Measurements from ENCODE around the gene CRADD. TPM values are rescaled to one million over a fixed set of nuclear protein-coding genes. Genes with fewer than 3 reads are reported as not detected.
"Not testable (repeated sequence)": the region's sequence is repeated elsewhere in the genome, so short reads cannot be mapped to it uniquely, and the experiment has no call there.

Gene CRADD
- total RNA-seq, 2 experiments from 2014 or later: 10.1 to 11.8 TPM

DNA sequence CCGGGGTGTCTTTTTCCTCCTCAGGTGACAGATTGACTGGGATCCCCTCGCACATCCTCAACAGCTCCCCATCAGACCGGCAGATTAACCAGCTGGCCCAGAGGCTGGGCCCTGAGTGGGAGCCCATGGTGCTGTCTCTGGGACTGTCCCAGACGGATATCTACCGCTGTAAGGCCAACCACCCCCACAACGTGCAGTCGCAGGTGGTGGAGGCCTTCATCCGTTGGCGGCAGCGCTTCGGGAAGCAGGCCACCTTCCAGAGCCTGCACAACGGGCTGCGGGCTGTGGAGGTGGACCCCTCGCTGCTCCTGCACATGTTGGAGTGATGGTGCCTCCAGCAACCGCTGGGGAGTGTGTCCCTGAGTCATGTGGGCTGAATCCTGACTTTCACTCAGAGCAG, 172.8 kb downstream of the CRADD start:
- ChIA-PET POLR2A (no interaction called here), CTCF (no interaction called here)

- ChIA-PET POLR2A (no interaction called here), CTCF (no interaction called here)
Measured at GRCh38 chr12:93850481-93851256, 173.5 kb downstream of the CRADD start.

DNA sequence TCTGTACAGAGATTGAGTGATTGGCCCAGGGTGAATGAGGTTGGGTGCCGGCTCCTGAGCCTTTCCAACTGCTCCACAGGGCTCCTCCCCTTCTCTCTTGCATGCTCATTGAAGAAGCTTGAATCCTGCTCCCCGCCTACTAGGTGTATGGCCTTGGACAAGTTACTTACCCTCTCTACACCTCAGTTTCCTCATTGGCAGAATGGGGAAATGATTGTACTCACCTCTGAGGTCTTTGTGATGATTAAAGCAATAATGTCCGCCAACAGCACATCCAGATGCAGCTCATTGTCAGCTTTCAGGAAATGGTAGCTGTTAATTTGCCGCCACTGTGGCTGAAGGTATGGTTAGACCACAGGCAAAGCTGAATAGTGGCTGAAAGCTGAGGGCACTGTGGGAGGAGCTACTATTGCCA, 174.1 kb downstream of the CRADD start:
- POLR2A ChIA-PET: no interaction called here
- CTCF ChIA-PET: no interaction called here

- ChIA-PET CTCF (interaction anchor here (0.6 to 0.7 kb wide), 2 partner anchors 249 to 558 kb away, joined by 3 to 4 read pairs; no protein-coding TSS in a partner anchor), POLR2A (no interaction called here)
Measured at GRCh38 chr12:93852173-93852591, 175.0 kb downstream of the CRADD start.

DNA sequence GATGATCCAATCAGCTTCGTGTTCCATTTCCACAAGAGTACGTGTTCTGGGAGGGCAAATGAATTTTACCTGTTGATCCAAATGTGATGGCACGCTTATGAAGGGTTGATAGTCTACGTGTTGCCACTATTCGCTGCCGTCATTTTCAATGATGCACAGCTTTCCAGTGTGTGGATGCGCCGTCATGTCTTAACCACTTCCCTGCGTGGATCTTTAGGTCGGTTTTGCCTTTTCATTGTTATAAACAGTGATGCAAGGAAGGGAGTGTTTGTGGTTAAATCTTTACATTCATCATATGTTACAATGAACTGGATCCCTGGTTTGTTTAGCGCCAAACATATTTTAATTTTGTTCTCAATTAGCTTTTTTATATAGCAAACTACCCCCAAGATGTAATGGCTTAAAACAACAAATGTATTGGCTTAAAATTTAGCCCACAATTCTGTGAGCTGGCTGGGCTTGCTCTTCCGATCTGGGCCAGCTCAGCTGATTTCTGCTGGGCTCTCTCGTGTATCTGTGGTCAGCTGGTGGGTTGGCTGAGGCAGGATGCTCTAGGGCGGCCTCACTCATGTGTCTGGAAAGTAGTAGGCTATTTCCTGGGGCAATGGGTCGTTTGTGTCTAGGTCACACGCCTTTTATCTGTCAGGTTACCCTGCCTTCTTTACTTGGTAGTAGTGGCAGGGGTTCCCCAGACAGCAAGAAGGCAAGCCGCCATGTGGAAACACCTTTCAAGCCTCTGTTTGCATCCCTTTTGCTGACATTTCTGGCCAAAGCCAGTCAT, 176.7 kb downstream of the CRADD start:
- ChIA-PET POLR2A (interaction anchor here (0.5 kb wide), 1 partner anchor 332 kb away, joined by 6 read pairs; no protein-coding TSS in a partner anchor), CTCF (no interaction called here)

DNA sequence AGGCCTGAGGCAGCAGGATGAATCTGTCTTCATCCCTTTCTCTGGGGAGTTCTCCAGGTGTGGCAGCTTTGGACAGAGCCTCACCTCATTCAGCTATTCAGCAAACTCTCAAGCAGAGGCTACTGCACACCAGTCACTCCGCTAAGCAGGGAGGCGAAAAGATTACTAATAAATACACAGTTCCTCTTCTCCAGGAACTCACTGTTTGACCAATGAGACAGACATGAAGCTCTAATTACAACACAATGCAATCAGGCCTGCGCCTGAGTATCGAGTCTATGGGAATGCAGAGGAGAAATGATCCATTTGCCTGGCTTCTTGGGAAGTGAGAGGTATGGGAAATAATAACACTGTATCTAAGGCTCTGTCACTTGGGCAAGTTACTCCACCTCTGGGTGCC, 178.1 kb downstream of the CRADD start:
- ChIA-PET POLR2A (no interaction called here), CTCF (no interaction called here)

DNA sequence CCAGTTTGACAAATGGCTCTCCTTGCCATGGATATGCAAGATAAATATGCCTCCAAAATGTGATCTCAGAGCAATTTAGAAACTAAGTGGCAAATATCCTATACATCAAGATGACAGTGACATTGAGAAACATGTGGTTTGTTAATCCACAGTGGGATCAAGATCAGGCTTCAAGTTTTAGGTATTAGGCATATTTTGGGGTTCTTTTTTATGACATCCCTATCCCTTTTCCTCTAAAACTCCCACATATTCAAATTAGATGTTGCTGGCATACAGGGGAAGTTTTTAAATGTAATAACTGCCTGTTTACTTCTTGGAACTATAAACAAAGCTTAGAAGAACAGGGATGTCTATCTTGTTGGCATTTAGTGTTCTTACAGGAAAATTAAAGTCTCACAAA, 179.4 kb downstream of the CRADD start:
- ChIA-PET POLR2A (no interaction called here), CTCF (no interaction called here)

DNA sequence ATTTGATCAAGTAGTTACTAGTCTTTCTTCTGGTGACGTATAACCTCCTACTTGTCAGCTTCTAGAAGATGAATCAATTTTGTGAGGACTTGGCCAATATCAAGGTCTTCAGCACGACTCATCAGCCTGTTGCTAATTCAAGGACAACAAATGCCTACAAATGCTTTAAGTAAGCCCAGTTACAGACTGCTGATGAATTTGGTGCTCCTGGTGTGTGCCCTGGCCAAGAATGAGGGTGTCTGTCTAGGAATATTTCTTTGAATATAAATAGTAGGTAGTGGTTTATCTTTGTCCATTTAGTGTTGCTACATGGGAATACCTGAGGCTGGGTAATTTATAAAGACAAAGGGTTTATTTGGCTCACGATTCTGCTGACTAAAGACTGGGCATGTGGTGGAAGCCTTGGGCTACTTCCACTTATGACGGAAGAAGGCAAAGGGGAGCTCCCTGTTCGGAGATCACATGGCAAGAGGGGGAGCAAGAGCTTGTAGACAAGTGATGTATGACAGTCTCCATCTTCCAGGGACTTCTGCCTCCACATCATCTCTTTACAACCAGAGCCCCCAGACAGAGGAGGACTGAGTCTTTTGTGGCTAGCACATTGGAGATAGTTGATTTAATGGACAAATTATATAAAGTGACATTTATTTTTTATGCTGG, 180.2 kb downstream of the CRADD start:
- ChIA-PET POLR2A (no interaction called here), CTCF (no interaction called here)

DNA sequence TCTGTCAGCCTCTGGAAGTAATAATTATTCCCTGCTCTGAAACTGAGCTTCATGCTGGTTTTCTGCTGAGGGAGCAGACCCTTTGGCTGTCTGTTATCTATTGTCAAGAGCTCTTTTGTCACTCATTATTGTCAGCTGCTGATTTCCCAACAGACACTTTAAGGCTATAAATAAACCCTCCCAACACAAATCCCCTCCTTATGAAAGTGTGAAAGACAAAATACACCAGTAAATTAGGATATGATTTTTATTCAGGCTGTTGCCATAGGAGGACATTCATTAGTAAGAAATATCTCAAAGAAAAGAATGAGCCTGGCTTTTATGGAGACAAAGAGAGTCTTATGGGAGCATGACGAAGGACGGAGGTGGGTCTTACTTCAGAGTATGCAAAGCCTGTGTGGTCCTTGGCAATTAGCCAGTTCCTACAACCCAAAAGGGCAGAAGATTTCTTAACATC, 180.8 kb downstream of the CRADD start:
- CTCF ChIA-PET: no interaction called here
- POLR2A ChIA-PET: no interaction called here

- ChIA-PET POLR2A (no interaction called here), CTCF (no interaction called here)
Measured at GRCh38 chr12:93860668-93861373, 183.6 kb downstream of the CRADD start.

DNA sequence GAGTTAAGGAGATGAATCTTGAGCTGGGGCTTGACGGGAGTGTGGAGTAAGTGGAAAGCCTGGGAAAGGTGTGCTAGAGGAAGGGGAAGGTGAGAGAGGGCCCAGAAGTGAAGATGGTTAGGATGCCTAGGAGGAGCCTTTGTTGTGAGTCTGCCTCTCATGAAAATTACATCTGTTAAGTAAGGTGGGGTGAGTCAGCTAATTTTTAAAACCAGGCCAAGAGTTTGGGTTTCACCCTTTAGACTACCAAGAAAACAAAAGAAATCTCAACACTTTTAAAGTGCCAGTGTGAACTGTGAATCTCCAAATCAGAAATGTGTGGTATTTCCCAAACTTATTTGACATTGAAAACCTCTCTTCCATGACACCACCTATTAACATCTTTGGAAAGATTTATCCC, 185.2 kb downstream of the CRADD start:
- POLR2A ChIA-PET: no interaction called here
- CTCF ChIA-PET: no interaction called here

DNA sequence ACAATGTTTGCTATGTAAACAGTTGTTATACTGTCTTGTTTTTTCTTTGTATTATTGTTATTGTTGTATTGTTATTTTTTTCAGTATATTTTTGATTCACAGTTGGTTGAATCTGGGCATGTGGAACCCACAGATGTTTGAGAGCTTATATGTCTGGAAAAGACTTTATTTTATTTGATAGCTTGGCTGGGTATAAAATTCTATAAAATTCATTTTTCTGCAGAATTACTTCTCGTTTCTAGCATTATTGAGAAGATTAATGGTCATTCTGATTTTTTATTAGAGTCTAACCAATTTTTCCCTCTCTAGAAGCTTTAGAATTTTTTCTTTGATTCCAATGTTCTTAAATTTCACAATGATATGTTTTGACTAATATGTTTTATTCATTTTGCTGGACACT, 188.6 kb downstream of the CRADD start:
- POLR2A ChIA-PET: no interaction called here
- CTCF ChIA-PET: no interaction called here

- ChIA-PET CTCF (no interaction called here), POLR2A (no interaction called here)
Measured at GRCh38 chr12:93868771-93869170, 191.6 kb downstream of the CRADD start.

- POLR2A ChIA-PET: no interaction called here
- CTCF ChIA-PET: no interaction called here
Measured at GRCh38 chr12:93870020-93870795, 193.0 kb downstream of the CRADD start.

- POLR2A ChIA-PET, CTCF ChIA-PET: not testable (repeated sequence)
Measured at GRCh38 chr12:93871566-93871965, 194.4 kb downstream of the CRADD start.

- ChIA-PET CTCF (no interaction called here), POLR2A (no interaction called here)
Measured at GRCh38 chr12:93873561-93873960, 196.4 kb downstream of the CRADD start.

DNA sequence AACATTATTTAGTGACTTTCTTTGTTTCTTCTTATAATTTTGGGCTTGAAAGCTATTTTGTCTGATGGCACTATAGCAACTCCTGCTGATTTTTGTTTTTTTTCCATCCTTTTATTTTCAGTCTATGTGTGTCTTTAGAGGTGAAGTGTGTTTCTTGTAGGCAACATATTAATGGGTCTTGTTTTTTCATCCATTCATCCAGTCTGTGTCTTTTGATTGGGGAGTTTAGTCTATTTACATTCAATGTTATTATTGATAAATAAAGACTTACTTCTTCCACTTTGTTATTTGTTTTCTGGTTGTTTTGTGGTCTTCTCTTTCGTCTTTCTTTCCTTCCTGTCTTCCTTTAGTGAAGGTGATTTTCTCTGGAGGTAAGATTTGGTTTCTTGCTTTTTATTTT, 198.0 kb downstream of the CRADD start:
- CTCF ChIA-PET: no interaction called here
- POLR2A ChIA-PET: no interaction called here

GRCh38 chr12:93876360-93876759, 199.2 kb downstream of the CRADD start:
- POLR2A ChIA-PET: no interaction called here
- CTCF ChIA-PET: no interaction called here

- CTCF ChIA-PET: no interaction called here
- POLR2A ChIA-PET: no interaction called here
Measured at GRCh38 chr12:93877446-93877845, 200.3 kb downstream of the CRADD start.
